Measurements from ENCODE around the gene WASF3.

The WASF3 gene

DNA sequence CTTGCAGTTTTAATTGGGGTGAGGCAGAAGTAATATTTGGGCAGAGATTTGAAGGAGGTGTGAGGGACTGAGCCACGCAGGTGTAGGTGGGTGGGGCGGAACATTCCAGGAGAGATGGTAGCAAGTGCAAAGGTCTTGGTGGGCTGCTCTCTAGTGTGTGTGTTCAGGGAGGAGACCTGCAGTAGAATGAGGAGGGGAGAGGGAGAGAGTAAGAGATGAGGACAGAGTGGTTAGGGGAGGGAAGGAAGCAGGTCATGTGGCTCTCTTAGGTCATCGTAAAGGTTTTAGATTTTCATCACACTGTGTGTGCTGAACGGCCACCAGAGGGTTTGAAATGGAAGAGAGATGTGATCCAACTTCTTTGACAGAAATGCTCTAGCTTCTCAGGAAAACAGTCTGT, 33.5 kb downstream of the WASF3 start:
- H3K36me3 Mint-ChIP-seq (ENCODE audit: low read depth), result no peaks in the 10 kb centered on the region
- no peaks in the 10 kb centered on the region for H3K9me3 Mint-ChIP-seq
- H3K27ac Mint-ChIP-seq, result no peak overlapping the region
- no peak overlapping the region for H3K4me3 Mint-ChIP-seq
- peaks cover 34% of the 10 kb centered on the region for H3K27me3 Mint-ChIP-seq
- no peaks in the 10 kb centered on the region for H3K4me1 Mint-ChIP-seq (ENCODE audit: low read depth)

DNA sequence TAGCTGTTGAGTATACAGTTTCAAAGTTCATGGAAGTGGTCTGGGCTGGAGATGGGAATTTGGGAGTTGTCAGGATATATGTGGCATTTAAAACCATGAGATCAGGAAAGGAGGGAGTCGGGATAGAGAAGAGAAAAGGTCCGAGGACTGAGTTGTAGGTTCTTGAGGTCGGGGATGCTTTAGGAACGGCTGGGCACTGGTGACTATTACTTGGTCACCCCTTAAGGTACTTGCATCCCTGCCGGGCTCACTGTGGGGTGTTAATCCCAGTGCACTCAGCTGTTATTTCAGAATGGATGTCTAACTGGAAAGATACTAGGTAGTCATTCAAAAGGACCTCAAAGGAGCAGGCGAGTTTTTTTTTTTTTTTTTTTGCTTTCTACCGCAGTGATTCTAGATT, 34.2 kb downstream of the WASF3 start:
- H3K4me3 Mint-ChIP-seq, result no peak overlapping the region
- H3K36me3 Mint-ChIP-seq (ENCODE audit: low read depth), result no peaks in the 10 kb centered on the region
- peaks cover 4% of the 10 kb centered on the region for H3K9me3 Mint-ChIP-seq
- no peak overlapping the region for H3K27ac Mint-ChIP-seq
- H3K4me1 Mint-ChIP-seq (ENCODE audit: low read depth), result no peaks in the 10 kb centered on the region
- peaks cover 33% of the 10 kb centered on the region for H3K27me3 Mint-ChIP-seq

DNA sequence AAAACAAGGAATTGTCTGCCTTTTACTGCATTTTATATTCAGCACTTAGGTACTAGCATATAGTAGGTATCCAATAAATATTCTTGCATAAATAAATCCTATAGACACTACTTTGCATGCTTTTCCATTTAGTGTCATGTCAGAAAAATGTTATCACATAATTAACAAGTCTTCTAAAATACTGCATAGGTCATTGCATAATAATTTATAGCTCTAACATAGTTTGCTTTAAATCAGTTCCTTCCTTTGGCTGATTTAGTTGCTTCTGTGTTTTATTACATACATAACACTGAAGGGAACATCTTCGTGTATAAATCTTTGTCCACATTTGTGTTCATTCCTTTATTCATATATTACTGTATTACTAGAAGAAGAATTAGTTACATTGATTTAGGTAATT, 36.2 kb downstream of the WASF3 start:
- H3K4me3 Mint-ChIP-seq, result no peak overlapping the region
- peaks cover 32% of the 10 kb centered on the region for H3K27me3 Mint-ChIP-seq
- H3K9me3 Mint-ChIP-seq, result peaks cover 12% of the 10 kb centered on the region

DNA sequence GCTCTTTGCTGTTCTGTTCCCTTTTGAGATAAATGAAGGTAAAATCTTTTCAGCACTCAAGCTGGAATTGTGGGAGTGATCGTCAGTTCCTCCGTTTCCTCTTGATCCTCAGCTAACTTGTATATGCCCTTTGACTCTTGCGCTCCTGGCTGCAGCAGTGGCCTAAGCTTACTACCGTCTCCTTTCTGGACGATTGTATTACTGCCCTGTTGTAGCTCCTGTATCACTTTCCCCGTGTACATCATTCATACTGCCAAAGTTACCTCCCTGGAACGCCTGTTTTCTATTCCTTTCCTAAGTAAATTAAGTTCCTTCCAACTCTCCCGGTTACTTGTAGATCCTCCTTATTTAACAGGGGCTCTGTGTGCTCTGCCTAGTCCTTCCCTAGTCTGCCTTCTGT, 36.9 kb downstream of the WASF3 start:
- Mint-ChIP-seq H3K36me3 (ENCODE audit: low read depth) (no peaks in the 10 kb centered on the region), H3K4me3 (no peak overlapping the region), H3K4me1 (ENCODE audit: low read depth) (no peaks in the 10 kb centered on the region), H3K9me3 (peaks cover 12% of the 10 kb centered on the region), H3K27ac (no peak overlapping the region), H3K27me3 (peaks cover 27% of the 10 kb centered on the region)

More for the DNA sequence above, 36.2 kb downstream of the WASF3 start:
- no peaks in the 10 kb centered on the region for H3K4me1 Mint-ChIP-seq (ENCODE audit: low read depth)
- no peaks in the 10 kb centered on the region for H3K36me3 Mint-ChIP-seq (ENCODE audit: low read depth)
- no peak overlapping the region for H3K27ac Mint-ChIP-seq

DNA sequence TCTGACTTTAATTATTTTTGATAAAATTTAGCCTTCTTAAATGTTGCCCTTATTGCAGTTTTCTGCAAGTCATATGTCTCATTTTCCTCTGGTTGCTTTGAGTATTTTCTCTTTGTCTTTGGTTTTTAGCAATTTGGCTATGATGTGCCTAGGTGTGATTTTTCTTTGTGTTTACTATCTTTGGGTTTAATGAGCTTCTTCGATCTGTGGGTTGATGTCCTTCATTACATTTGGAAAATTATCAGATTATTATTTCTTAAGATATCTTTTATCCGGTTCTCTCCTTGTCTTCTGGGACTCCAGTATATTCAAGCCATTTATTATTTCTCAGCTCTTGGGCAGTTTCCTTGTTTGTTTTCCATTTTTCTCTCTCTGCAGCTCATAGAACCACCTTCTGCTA, 39.0 kb downstream of the WASF3 start:
- Mint-ChIP-seq H3K9me3 (peaks cover 12% of the 10 kb centered on the region), H3K4me1 (ENCODE audit: low read depth) (no peaks in the 10 kb centered on the region), H3K4me3 (no peak overlapping the region), H3K27ac (no peak overlapping the region), H3K27me3 (peaks cover 25% of the 10 kb centered on the region), H3K36me3 (ENCODE audit: low read depth) (no peaks in the 10 kb centered on the region)

DNA sequence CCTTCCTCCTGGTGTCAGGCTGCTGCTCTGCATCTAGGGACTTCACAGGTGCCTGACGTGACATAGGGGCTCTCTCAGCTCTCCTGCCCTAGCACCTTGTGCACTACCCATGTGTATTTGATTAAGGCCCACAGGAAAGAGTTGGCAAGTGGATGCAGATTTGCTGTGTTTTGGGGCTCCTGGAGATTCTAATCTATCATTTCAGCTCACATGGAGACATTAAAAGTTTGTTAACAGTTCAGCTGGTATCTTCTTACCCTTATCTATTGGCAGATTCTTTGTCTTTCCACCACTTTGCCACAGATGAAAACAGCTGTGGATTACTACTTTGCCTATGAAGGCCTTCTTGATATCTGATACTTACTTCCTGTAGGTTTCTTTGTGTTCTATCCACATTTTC, 41.9 kb downstream of the WASF3 start:
- peaks cover 12% of the 10 kb centered on the region for H3K9me3 Mint-ChIP-seq
- H3K4me3 Mint-ChIP-seq, result no peak overlapping the region
- no peaks in the 10 kb centered on the region for H3K4me1 Mint-ChIP-seq (ENCODE audit: low read depth)
- no peaks in the 10 kb centered on the region for H3K36me3 Mint-ChIP-seq (ENCODE audit: low read depth)
- no peak overlapping the region for H3K27ac Mint-ChIP-seq
- H3K27me3 Mint-ChIP-seq, result peaks cover 17% of the 10 kb centered on the region

DNA sequence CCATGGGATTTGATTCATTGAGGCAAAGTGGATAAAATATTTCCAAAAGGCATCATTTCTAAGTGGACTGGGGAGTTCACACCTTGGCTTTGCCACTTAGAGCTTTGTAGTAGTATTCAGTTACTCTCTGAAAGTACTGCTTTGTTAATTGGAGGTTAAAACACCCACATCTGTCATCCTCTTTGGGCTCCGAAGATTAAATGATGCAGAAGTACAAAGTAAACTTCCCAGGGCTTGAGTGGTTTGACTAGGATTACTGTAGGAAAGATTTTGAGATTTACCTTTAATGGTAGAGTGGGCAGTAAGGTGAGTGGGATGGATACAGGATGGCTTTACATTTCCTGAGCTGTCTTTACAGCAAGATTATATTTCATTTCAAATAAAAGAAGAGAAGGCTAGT, 42.4 kb downstream of the WASF3 start:
- H3K4me1 Mint-ChIP-seq (ENCODE audit: low read depth), result no peaks in the 10 kb centered on the region
- H3K36me3 Mint-ChIP-seq (ENCODE audit: low read depth), result no peaks in the 10 kb centered on the region
- H3K27me3 Mint-ChIP-seq, result peaks cover 12% of the 10 kb centered on the region
- H3K9me3 Mint-ChIP-seq, result peaks cover 12% of the 10 kb centered on the region
- no peak overlapping the region for H3K27ac Mint-ChIP-seq
- H3K4me3 Mint-ChIP-seq, result no peak overlapping the region

DNA sequence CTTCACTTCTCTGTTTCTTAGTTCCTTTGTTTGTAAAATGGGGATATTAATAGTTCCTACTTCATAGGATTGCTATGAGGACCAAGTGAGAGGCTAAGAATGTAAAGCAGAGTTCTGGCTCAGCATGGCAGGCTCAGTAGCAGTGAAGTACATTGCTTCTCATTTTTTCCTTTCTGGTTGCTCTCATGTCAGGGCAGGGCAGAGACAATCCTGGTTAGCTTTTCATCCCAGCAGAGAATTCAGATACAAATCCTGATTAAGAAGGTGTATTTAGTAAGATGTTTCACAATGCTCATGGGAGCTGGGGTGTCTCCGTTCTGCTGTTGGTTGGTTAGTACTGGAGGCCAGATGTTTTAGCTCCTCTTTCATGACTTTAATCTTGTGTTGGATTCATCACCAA, 42.9 kb downstream of the WASF3 start:
- no peak overlapping the region for H3K27ac Mint-ChIP-seq
- no peak overlapping the region for H3K4me3 Mint-ChIP-seq
- H3K4me1 Mint-ChIP-seq (ENCODE audit: low read depth), result no peaks in the 10 kb centered on the region
- peaks cover 12% of the 10 kb centered on the region for H3K9me3 Mint-ChIP-seq
- no peaks in the 10 kb centered on the region for H3K36me3 Mint-ChIP-seq (ENCODE audit: low read depth)
- peaks cover 12% of the 10 kb centered on the region for H3K27me3 Mint-ChIP-seq

DNA sequence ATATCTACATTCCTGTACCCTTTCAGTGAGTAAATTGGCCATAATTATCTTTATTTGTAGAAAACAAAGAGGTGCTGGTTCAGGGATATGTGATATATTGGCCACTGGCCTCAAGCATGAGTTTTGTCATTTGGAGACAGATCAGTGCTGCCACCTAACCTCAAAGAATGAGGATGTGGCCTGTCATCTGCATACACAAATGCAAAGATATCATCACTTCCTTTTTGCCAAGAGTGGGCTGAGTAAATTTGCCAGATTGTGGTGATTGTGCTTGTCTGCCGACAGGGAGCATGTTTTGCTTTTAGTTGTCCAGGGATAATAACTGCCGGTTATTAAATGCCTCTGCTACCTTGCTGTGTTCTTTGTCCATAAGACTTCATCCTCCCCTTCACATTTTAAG, 44.2 kb downstream of the WASF3 start:
- H3K27ac Mint-ChIP-seq, result no peak overlapping the region
- H3K9me3 Mint-ChIP-seq, result peaks cover 7% of the 10 kb centered on the region
- H3K4me1 Mint-ChIP-seq (ENCODE audit: low read depth), result no peaks in the 10 kb centered on the region
- H3K36me3 Mint-ChIP-seq (ENCODE audit: low read depth), result no peaks in the 10 kb centered on the region
- H3K27me3 Mint-ChIP-seq, result peaks cover 7% of the 10 kb centered on the region
- H3K4me3 Mint-ChIP-seq, result no peak overlapping the region

DNA sequence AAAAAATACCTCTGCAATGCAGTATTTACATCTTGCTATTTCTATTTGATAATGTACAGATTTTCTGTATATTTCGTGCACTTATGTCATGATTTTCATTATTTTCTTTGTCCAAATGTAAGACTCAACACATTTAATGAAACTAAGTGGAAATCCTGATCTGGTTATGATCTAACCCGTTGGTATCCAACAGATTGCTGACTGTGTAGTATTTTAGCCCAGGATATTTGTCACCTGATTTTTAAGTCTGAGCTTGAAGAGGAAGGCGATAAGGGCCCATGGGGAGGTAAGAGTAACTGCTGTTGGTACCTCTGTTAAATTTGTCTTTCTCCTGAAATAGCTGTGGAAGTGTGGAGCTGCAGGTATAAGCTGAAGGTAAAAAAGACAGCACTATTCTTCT, 45.3 kb downstream of the WASF3 start:
- no peaks in the 10 kb centered on the region for H3K36me3 Mint-ChIP-seq (ENCODE audit: low read depth)
- no peak overlapping the region for H3K4me3 Mint-ChIP-seq

DNA sequence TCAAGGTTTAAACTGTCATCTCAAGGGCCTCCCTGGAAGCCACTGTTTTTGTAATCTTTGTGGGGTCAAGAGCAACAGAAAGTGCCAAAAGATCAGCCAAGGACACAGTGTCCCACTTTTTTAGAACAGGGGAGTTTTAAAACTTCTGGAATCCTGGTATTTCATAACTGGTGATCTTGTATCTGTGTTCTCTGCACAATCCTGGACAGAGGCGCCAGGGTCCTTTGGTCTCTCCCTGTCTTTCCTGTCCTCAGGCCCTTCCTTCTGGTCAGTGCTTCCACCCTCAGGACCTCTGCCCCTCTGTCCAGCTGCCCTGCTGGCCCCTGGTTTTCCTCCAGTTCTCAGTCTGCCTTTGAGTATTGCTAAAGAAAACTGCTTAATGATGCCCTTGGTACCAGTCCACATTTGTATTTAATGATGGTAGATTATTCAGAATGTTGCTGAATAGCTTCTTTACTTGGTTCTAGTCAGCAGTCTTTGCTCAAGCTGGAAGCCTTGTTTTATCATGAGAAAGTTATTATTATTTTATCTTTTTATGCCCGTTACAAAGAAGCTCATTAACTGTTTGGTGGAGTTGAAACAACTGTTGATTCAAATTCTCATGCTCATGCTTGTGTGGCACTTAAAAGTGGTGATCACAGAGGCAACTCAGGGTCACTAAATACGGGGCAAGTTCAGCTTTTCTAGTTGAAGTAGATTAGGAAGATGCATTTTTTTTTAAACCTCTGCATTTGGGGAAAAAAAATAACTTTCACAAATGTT, 47.5 kb downstream of the WASF3 start:
- Mint-ChIP-seq H3K27me3 (peaks cover 4% of the 10 kb centered on the region), H3K36me3 (ENCODE audit: low read depth) (no peaks in the 10 kb centered on the region), H3K27ac (no peak overlapping the region), H3K9me3 (no peaks in the 10 kb centered on the region), H3K4me1 (ENCODE audit: low read depth) (no peaks in the 10 kb centered on the region), H3K4me3 (no peak overlapping the region)

More for the DNA sequence above, 45.3 kb downstream of the WASF3 start:
- peaks cover 4% of the 10 kb centered on the region for H3K9me3 Mint-ChIP-seq
- no peaks in the 10 kb centered on the region for H3K4me1 Mint-ChIP-seq (ENCODE audit: low read depth)
- H3K27ac Mint-ChIP-seq, result no peak overlapping the region
- peaks cover 4% of the 10 kb centered on the region for H3K27me3 Mint-ChIP-seq

DNA sequence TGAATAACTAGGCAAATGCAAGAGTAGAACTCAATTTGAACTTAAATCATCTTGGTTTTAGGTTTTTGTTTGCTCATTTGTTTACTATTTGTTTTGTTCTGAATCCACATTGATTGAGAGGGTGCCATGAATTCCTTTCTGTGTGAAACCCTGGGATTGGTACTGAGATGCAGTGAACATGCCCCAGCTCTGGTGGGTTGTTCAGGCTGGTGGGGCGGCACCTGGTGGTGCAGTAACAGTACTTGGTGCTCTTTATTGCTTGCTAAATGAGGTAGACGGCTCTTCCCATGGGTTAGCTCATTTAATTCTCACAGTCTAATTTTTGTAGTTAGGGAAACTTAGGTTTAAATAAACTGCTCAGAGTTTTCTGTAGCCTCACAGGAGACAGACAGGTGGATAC, 48.4 kb downstream of the WASF3 start:
- no peaks in the 10 kb centered on the region for H3K36me3 Mint-ChIP-seq (ENCODE audit: low read depth)
- H3K9me3 Mint-ChIP-seq, result no peaks in the 10 kb centered on the region
- peaks cover 4% of the 10 kb centered on the region for H3K27me3 Mint-ChIP-seq
- no peak overlapping the region for H3K27ac Mint-ChIP-seq
- H3K4me3 Mint-ChIP-seq, result no peak overlapping the region
- H3K4me1 Mint-ChIP-seq (ENCODE audit: low read depth), result no peaks in the 10 kb centered on the region

DNA sequence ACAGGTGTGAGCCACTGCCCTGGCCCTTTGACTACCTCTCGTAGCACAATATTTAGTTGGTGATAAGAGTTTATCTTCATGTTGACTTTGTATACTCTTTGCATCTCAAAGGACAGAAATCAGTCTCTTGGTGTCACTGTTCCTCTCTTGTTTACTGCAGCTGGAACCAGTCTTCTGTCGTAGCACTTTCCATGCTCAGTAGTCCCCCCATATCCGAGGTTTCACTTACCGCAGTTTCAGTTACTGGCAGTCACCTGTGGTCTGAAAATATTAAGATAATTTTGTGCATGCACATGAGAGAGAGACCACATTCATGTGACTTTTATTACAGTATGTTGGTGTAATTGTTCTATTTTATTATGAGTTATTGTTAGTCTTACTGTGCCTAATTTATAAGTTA, 49.1 kb downstream of the WASF3 start:
- H3K4me1 Mint-ChIP-seq (ENCODE audit: low read depth), result no peaks in the 10 kb centered on the region
- peaks cover 4% of the 10 kb centered on the region for H3K27me3 Mint-ChIP-seq

DNA sequence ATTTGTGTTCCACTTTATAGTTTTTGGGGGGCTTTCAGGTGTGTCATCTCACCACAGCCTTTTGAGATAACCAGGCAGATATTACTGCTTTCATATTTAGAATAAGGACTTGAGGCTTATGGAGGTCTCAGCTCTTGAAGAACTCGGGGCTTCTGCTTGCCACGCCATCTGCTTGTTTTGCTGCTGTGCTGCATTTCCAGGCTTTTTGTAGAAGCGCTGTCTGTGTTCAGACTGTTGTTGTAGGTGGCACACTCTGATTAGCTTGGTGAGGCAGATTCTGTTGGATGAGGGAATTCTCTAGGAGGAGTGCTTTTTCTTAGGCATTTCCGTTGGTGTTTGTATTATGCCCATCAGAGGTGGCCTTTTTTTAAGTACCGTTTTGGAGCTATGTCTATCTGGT, 57.2 kb downstream of the WASF3 start:
- Mint-ChIP-seq H3K9me3 (peaks cover 3% of the 10 kb centered on the region), H3K27me3 (peaks cover 17% of the 10 kb centered on the region), H3K36me3 (ENCODE audit: low read depth) (no peaks in the 10 kb centered on the region), H3K4me1 (ENCODE audit: low read depth) (peaks cover 3% of the 10 kb centered on the region), H3K27ac (no peak overlapping the region), H3K4me3 (no peak overlapping the region)

More for the DNA sequence above, 49.1 kb downstream of the WASF3 start:
- H3K27ac Mint-ChIP-seq, result no peak overlapping the region
- no peaks in the 10 kb centered on the region for H3K36me3 Mint-ChIP-seq (ENCODE audit: low read depth)
- H3K4me3 Mint-ChIP-seq, result no peak overlapping the region
- no peaks in the 10 kb centered on the region for H3K9me3 Mint-ChIP-seq

DNA sequence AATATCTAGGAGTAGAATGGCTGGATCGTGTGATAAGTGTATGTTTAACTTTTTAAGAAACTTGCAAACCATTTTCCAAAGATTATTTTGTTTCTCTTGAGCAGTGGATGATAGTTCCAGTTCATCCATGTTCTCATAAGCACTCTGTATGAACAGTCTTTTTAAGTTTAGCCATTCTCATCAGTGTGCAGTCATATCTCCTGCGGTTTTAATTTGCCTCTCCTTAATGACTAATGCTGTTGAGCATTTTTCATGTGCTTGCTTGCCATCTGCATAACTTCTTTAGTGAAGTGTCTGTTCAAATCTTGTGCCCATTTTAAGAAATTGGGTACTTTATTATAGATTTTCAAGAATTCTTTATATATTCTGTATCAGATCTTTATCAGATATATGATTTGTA, 58.6 kb downstream of the WASF3 start:
- Mint-ChIP-seq H3K36me3 (ENCODE audit: low read depth) (no peaks in the 10 kb centered on the region), H3K27ac (no peak overlapping the region), H3K27me3 (peaks cover 26% of the 10 kb centered on the region), H3K9me3 (peaks cover 3% of the 10 kb centered on the region), H3K4me1 (ENCODE audit: low read depth) (peaks cover 3% of the 10 kb centered on the region), H3K4me3 (no peak overlapping the region)

DNA sequence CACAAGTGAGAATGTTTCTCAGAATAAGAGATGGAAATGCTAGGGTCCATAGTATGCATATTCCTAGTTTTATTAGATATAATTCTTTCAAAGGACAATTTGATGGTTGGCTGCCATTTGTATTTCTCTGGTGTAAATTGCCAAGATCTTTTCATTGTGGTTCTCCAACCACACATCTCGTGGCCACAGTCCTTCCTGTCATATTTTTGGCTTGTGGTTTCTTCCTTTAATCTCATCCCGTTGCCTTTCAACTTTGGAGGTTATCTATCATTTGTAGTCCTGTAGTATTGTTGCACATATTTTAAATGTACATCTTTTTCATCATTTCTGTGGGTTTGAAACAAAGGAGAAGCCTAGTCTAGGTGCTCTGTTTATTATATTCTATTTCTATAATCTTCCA, 61.2 kb downstream of the WASF3 start:
- Mint-ChIP-seq H3K9me3 (peaks cover 8% of the 10 kb centered on the region), H3K27me3 (peaks cover 38% of the 10 kb centered on the region), H3K4me1 (ENCODE audit: low read depth) (peaks cover 3% of the 10 kb centered on the region), H3K27ac (no peak overlapping the region), H3K36me3 (ENCODE audit: low read depth) (no peaks in the 10 kb centered on the region), H3K4me3 (no peak overlapping the region)

Data from stimulated activated naive CD8-positive, alpha-beta T cell treated with anti-CD3 and anti-CD28 coated beads, Interleukin-15, Interleukin-2, amounts not matched to agents 100 ng/mL and 50 ng/mL, for 24 hours (primary cell).